DMS114 treated with DMSO at 0.1 percent for 48 hours (cell line): ENCODE measurements around the gene IFNA8.
"Not testable (repeated sequence)": the region's sequence is repeated elsewhere in the genome, so short reads cannot be mapped to it uniquely, and the experiment has no call there.

ENCODE experiments used
- DNase-seq: peaks from one replicate; lab custom pipeline; 2025; ENCODE audit not compliant: unreplicated experiment; lab: John Stamatoyannopoulos, UW

Gene IFNA8

GRCh38 chr9:21408817-21409216 lies at the start of gene IFNA8:
IFNA8 (plus strand) TSS chr9:21409117; CDS start chr9:21409177, 60 bp downstream.
- DNase-seq: no peak

GRCh38 chr9:21362287-21362686 lies 46.6 kb upstream of the IFNA8 start:
- DNase-seq: no peak

- DNase-seq: not testable (repeated sequence)
Measured at GRCh38 chr9:21367169-21367568, 41.7 kb upstream of the IFNA8 start.

GRCh38 chr9:21367957-21368356 lies 41.0 kb upstream of the IFNA8 start, which contains the start of gene IFNA13:
IFNA13 (minus strand) TSS chr9:21368057; CDS start chr9:21368010, 47 bp downstream.
- no peak for DNase-seq

- not testable (repeated sequence) for DNase-seq
Measured at GRCh38 chr9:21371467-21371866, 37.5 kb upstream of the IFNA8 start.

- DNase-seq: no peak
Measured at GRCh38 chr9:21381448-21382339, 27.2 kb upstream of the IFNA8 start.

- DNase-seq: no peak
Measured at GRCh38 chr9:21383627-21384026, 25.3 kb upstream of the IFNA8 start.

GRCh38 chr9:21385131-21385670 lies 23.7 kb upstream of the IFNA8 start, which contains the start of gene IFNA2:
IFNA2 (minus strand) TSS chr9:21385398; CDS start chr9:21385329, 69 bp downstream.
- no peak for DNase-seq

GRCh38 chr9:21392270-21392669 lies 16.6 kb upstream of the IFNA8 start:
- peak; percentile 28 for DNase-seq

GRCh38 chr9:21395778-21396717 lies 12.9 kb upstream of the IFNA8 start:
- no peak for DNase-seq

GRCh38 chr9:21398955-21399489 lies 9.9 kb upstream of the IFNA8 start:
- no peak for DNase-seq

- DNase-seq: no peak
Measured at GRCh38 chr9:21399956-21400355, 9.0 kb upstream of the IFNA8 start.

GRCh38 chr9:21402386-21403251 lies 6.3 kb upstream of the IFNA8 start:
- no peak for DNase-seq

GRCh38 chr9:21404146-21404545 lies 4.8 kb upstream of the IFNA8 start:
- no peak for DNase-seq

GRCh38 chr9:21412107-21412506 lies 3.2 kb downstream of the IFNA8 start:
- DNase-seq: no peak

GRCh38 chr9:21413151-21413550 lies 4.2 kb downstream of the IFNA8 start:
- no peak for DNase-seq

GRCh38 chr9:21413624-21414023 lies 4.7 kb downstream of the IFNA8 start:
- no peak for DNase-seq

GRCh38 chr9:21414220-21414940 lies 5.5 kb downstream of the IFNA8 start:
- DNase-seq: no peak
